OCI-LY7 (cell line): ENCODE measurements around the gene AMPD3. TPM values are rescaled to one million over a fixed set of nuclear protein-coding genes. Genes with fewer than 3 reads are reported as not detected.

ENCODE experiments used
- BruUV-seq: library from RNA; stranded (reverse); fragments of 400-500 nt; replicated peaks from 2 replicates; lab custom pipeline; 2021; lab: Mats Ljungman, UMichigan
- CTCF ChIA-PET: fragments of 300-600 bp; sonication (Branson Sonifier 250); formaldehyde crosslinking; loops from one replicate; lab custom pipeline; 2022; ENCODE audit warnings: antibody characterized with exemption; ENCODE audit not compliant: unreplicated experiment; lab: Charles Lee
- POLR2A ChIA-PET: fragments of 300-600 bp; sonication (Branson Sonifier 250); formaldehyde crosslinking; loops from one replicate; lab custom pipeline; 2022; ENCODE audit warnings: antibody characterized with exemption; lab: Charles Lee
- DNase-seq: peaks from one replicate; pipeline ENCODE4 v3.0.0-alpha.2; 2015; ENCODE audit warnings: low spot score
- H2AFZ ChIP-seq: fragments of 200-600 bp; sonication (generic), shearing (Covaris generic); 2 replicates; pipeline ENCODE4 v1.6.1; 2014; ENCODE audit warnings: mild to moderate bottlenecking, antibody characterized with exemption, low read length, moderate library complexity
- H3K27ac ChIP-seq: fragments of 200-600 bp; sonication (generic); 2 replicates; pipeline ENCODE4 v1.5.1; 2014; ENCODE audit warnings: mixed run types, low read depth, mild to moderate bottlenecking, moderate library complexity, low read length, inconsistent platforms; ENCODE audit not compliant: poor library complexity, severe bottlenecking
- H3K36me3 ChIP-seq: fragments of 200-600 bp; sonication (generic); 2 replicates; pipeline ENCODE4 v1.6.1; 2014; ENCODE audit warnings: mild to moderate bottlenecking, antibody characterized with exemption, low read length, moderate library complexity, mixed read lengths; ENCODE audit not compliant: insufficient read depth
- H3K4me1 ChIP-seq: fragments of 200-600 bp; sonication (generic); 2 replicates; pipeline ENCODE4 v1.5.1; 2014; ENCODE audit warnings: mild to moderate bottlenecking, low read length; ENCODE audit not compliant: insufficient read depth, poor library complexity, severe bottlenecking
- H3K4me2 ChIP-seq: fragments of 200-600 bp; sonication (generic); 2 replicates; pipeline ENCODE4 v1.6.1; 2014; ENCODE audit warnings: mild to moderate bottlenecking, low read length
- H3K4me3 ChIP-seq: fragments of 200-600 bp; sonication (generic); 2 replicates; pipeline ENCODE4 v1.5.1; 2014; ENCODE audit warnings: mild to moderate bottlenecking, low read depth, low read length; ENCODE audit not compliant: poor library complexity, severe bottlenecking
- H3K79me2 ChIP-seq: fragments of 200-600 bp; sonication (generic); 2 replicates; pipeline ENCODE4 v1.6.1; 2016; ENCODE audit warnings: low read depth, mild to moderate bottlenecking, low read length, moderate library complexity, mixed read lengths; ENCODE audit not compliant: insufficient read depth
- H3K9me2 ChIP-seq: fragments of 200-600 bp; sonication (generic); 2 replicates; pipeline ENCODE4 v1.6.1; 2016; ENCODE audit warnings: mild to moderate bottlenecking, low read length, mixed read lengths; ENCODE audit not compliant: insufficient read depth
- H3K9me3 ChIP-seq: fragments of 200-600 bp; sonication (generic); 2 replicates; pipeline ENCODE4 v1.6.1; 2014; ENCODE audit warnings: mild to moderate bottlenecking, mixed run types, low read length, mixed read lengths
- H4K20me1 ChIP-seq: fragments of 200-600 bp; sonication (generic); 2 replicates; pipeline ENCODE4 v1.6.1; 2014; ENCODE audit warnings: mild to moderate bottlenecking, antibody characterized with exemption, low read length, moderate library complexity, mixed read lengths; ENCODE audit not compliant: insufficient read depth
- CTCF ChIP-seq: fragments of 200-600 bp; sonication (generic); conservative IDR thresholded peaks from 2 replicates; pipeline ENCODE4 v1.5.1; 2014; ENCODE audit warnings: mild to moderate bottlenecking, antibody characterized with exemption, low read length, moderate library complexity, mixed read lengths
- EZH2phosphoT487 ChIP-seq: fragments of 200-600 bp; sonication (generic); IDR thresholded peaks from 2 replicates; pipeline ENCODE4 v1.6.1; 2018; ENCODE audit warnings: low read depth, borderline replicate concordance, mild to moderate bottlenecking, mixed run types, antibody characterized with exemption, low read length, moderate library complexity, mixed read lengths
- intact Hi-C: fragments of 100-400 bp; cut with micrococcal nuclease; formaldehyde crosslinking; loops from one replicate; pipeline ENCODE4 v1.10.0; 2022; ENCODE audit not compliant: unreplicated experiment
- total RNA-seq, 2 experiments: library from RNA; depleted of rRNA in 1 of 2; stranded (reverse); fragments of >200 nt in 1 of 2; shearing (Covaris generic) in 1 of 2; gene quantifications; 2 replicates each; pipeline ENCODE4 v1.2.3, GENCODE V29; 2014 to 2022

AMPD3 gene
- total RNA-seq, 2 experiments from 2014 or later: 13.5 to 25.6 TPM

- Histone ChIP-seq H3K9me3 (no peaks in the 10 kb centered on the region), H3K79me2 (no peaks in the 10 kb centered on the region), H3K27ac (no peak overlapping the region), H2AFZ (no peak overlapping the region), H4K20me1 (no peaks in the 10 kb centered on the region), H3K4me2 (no peak overlapping the region), H3K9me2 (no peaks in the 10 kb centered on the region), H3K36me3 (no peaks in the 10 kb centered on the region), H3K4me1 (peaks cover 32% of the 10 kb centered on the region), H3K4me3 (no peak overlapping the region)
- no peak for DNase-seq
- intact Hi-C loops: no loop called here
- no TSS peak for BruUV-seq
- CTCF ChIA-PET: interaction anchor here (1.2 kb wide), 1 partner anchor 8 kb away, joined by 5 read pairs; no protein-coding TSS in a partner anchor
- TF ChIP-seq EZH2phosphoT487 (no peak), CTCF (no peak)
- POLR2A ChIA-PET: interaction anchor here (0.9 to 8.8 kb wide), 2 partner anchors 11 to 22 kb away, joined by 3 to 97 read pairs; partner anchors contain the start of gene AMPD3
These were observed 11.3 kb upstream of the AMPD3 start for GRCh38 chr11:10443721-10444235.

GRCh38 chr11:10444725-10445315, 10.2 kb upstream of the AMPD3 start:
- Histone ChIP-seq H4K20me1 (no peaks in the 10 kb centered on the region), H3K4me1 (peaks cover 32% of the 10 kb centered on the region), H3K79me2 (no peaks in the 10 kb centered on the region), H3K36me3 (no peaks in the 10 kb centered on the region), H3K9me3 (no peaks in the 10 kb centered on the region), H3K4me2 (no peak overlapping the region), H2AFZ (no peak overlapping the region; the same call in 1 of the 2 replicates), H3K9me2 (no peaks in the 10 kb centered on the region), H3K27ac (no peak overlapping the region), H3K4me3 (no peak overlapping the region)
- BruUV-seq: no TSS peak
- ChIA-PET POLR2A (interaction anchor here (0.6 to 8.8 kb wide), 2 partner anchors 10 to 33 kb away, joined by 4 to 97 read pairs; partner anchors contain the start of gene AMPD3), CTCF (no interaction called here)
- DNase-seq: peak; percentile 14
- intact Hi-C loops: no loop called here
- TF ChIP-seq EZH2phosphoT487: no peak
- TF ChIP-seq CTCF: no peak

GRCh38 chr11:10447445-10447844, 7.6 kb upstream of the AMPD3 start:
- no peak for DNase-seq
- peaks cover 35% of the 10 kb centered on the region for H3K4me1 ChIP-seq
- no peaks in the 10 kb centered on the region for H3K9me2 ChIP-seq
- H3K4me2 ChIP-seq: no peak overlapping the region
- no peak overlapping the region for H3K4me3 ChIP-seq
- TF ChIP-seq EZH2phosphoT487 (no peak), CTCF (no peak)
- CTCF ChIA-PET: no interaction called here
- POLR2A ChIA-PET: interaction anchor here (0.7 to 8.8 kb wide), 2 partner anchors 7 to 408 kb away, joined by 4 to 97 read pairs; partner anchors contain the start of gene AMPD3
- no peaks in the 10 kb centered on the region for H4K20me1 ChIP-seq
- BruUV-seq: no TSS peak
- H3K36me3 ChIP-seq: no peaks in the 10 kb centered on the region
- H3K27ac ChIP-seq: no peak overlapping the region
- no peaks in the 10 kb centered on the region for H3K9me3 ChIP-seq
- H2AFZ ChIP-seq: no peak overlapping the region
- intact Hi-C loops: no loop called here
- no peaks in the 10 kb centered on the region for H3K79me2 ChIP-seq
